Smooth muscle cell (in vitro differentiated cells): ENCODE measurements around the gene VIPR1. TPM values are rescaled to one million over a fixed set of nuclear protein-coding genes. Genes with fewer than 3 reads are reported as not detected.

Experiments used
- DNase-seq: peaks from one replicate; lab custom pipeline; 2025; ENCODE audit not compliant: unreplicated experiment; lab: John Stamatoyannopoulos, UW
- H2AFZ ChIP-seq: fragments of 200-600 bp; sonication (generic); 2 replicates; pipeline ENCODE4 v1.6.0; 2016; ENCODE audit warnings: antibody characterized with exemption, low read depth, mild to moderate bottlenecking
- H3F3A ChIP-seq: fragments of 200-600 bp; sonication (generic); 2 replicates; pipeline ENCODE4 v1.6.0; 2017; ENCODE audit warnings: antibody characterized with exemption, low read depth
- H3K27ac ChIP-seq: fragments of 200-600 bp; sonication (generic); 2 replicates; pipeline ENCODE4 v1.5.1; 2016; ENCODE audit warnings: low read depth, mild to moderate bottlenecking
- H3K27me3 ChIP-seq: fragments of 200-600 bp; sonication (generic); 2 replicates; pipeline ENCODE4 v1.6.1; 2016; ENCODE audit warnings: low read depth, mild to moderate bottlenecking
- H3K36me3 ChIP-seq: fragments of 200-600 bp; sonication (generic); 2 replicates; pipeline ENCODE4 v1.5.1; 2016; ENCODE audit warnings: low read depth
- H3K4me1 ChIP-seq: fragments of 200-600 bp; sonication (generic); 2 replicates; pipeline ENCODE4 v1.5.1; 2016; ENCODE audit warnings: low read depth
- H3K4me2 ChIP-seq: fragments of 200-600 bp; sonication (generic); 2 replicates; pipeline ENCODE4 v1.6.0; 2016; ENCODE audit warnings: mild to moderate bottlenecking
- H3K4me3 ChIP-seq: fragments of 200-600 bp; sonication (generic); 2 replicates; pipeline ENCODE4 v1.5.1; 2016; ENCODE audit warnings: mild to moderate bottlenecking
- H3K79me2 ChIP-seq: fragments of 200-600 bp; sonication (generic); 2 replicates; pipeline ENCODE4 v1.6.0; 2016; ENCODE audit warnings: low read depth, mild to moderate bottlenecking
- H3K9ac ChIP-seq: fragments of 200-600 bp; sonication (generic); 2 replicates; pipeline ENCODE4 v1.6.0; 2016; ENCODE audit warnings: low read depth
- H3K9me3 ChIP-seq: fragments of 200-600 bp; sonication (generic); replicated peaks from 2 replicates; pipeline ENCODE4 v1.5.1; 2016; ENCODE audit warnings: low read depth
- H4K20me1 ChIP-seq: fragments of 200-600 bp; sonication (generic); 2 replicates; pipeline ENCODE4 v1.6.0; 2016; ENCODE audit warnings: low read depth
- CTCF ChIP-seq: fragments of 200-600 bp; sonication (generic); IDR thresholded peaks from 2 replicates; pipeline ENCODE4 v1.5.1; 2017; ENCODE audit warnings: borderline replicate concordance, mild to moderate bottlenecking, antibody characterized with exemption; ENCODE audit not compliant: insufficient read depth, poor library complexity, severe bottlenecking
- WGBS: methylation state at CpG from one replicate; pipeline ENCODE4 v1.1.7; 2016; ENCODE audit warnings: low lambda C conversion rate; 5-methylcytosine and 5-hydroxymethylcytosine counted together
- polyA plus RNA-seq: library from polyadenylated mRNA; unstranded; fragments of >200 nt; fragmentation: Nextera tagmentation; extraction: Ambion mirVana; gene quantifications from 2 replicates; pipeline ENCODE4 v1.2.1, GENCODE V29; 2016
- total RNA-seq: library from RNA; depleted of rRNA; stranded (reverse); fragments of >200 nt; gene quantifications from 2 replicates; pipeline ENCODE4 v1.2.3, GENCODE V29; 2014

The VIPR1 gene
- total RNA-seq (0.22 and 1.3 TPM in 2 replicates), polyA plus RNA-seq (0.86 and 3.9 TPM in 2 replicates)

- H3K9ac ChIP-seq = no peak within 1 kb of the TSS
- no peaks in the 10 kb centered on the region for H3K36me3 ChIP-seq
- H3K4me3 ChIP-seq = peak within 1 kb of the TSS; percentile 58
- H3K27me3 ChIP-seq = peaks cover 52% of the 10 kb centered on the region
- no peaks in the 10 kb centered on the region for H4K20me1 ChIP-seq
- H3K27ac ChIP-seq = no peak within 1 kb of the TSS
- WGBS = 9% methylated on average over 39 of the region's 69 CpGs
- no peaks in the 10 kb centered on the region for H3K9me3 ChIP-seq
- H2AFZ ChIP-seq = peak within 1 kb of the TSS; percentile 82
- DNase-seq = no peak
- no peaks in the 10 kb centered on the region for H3K79me2 ChIP-seq
- H3K4me1 ChIP-seq = peaks cover 6% of the 10 kb centered on the region
- no peak for TF ChIP-seq CTCF
- H3K4me2 ChIP-seq = peak within 1 kb of the TSS; percentile 92
- H3F3A ChIP-seq = no peaks in the 10 kb centered on the region
These were observed at the start of gene VIPR1 for GRCh38 chr3:42502429-42503250. Gene VIPR1 (plus strand): TSS chr3:42502643. CDS start chr3:42502736, 93 bp downstream.

- no peak overlapping the region for H3K4me2 ChIP-seq
- H2AFZ ChIP-seq = no peak overlapping the region
- H3F3A ChIP-seq = no peaks in the 10 kb centered on the region
- H3K4me1 ChIP-seq = no peaks in the 10 kb centered on the region
- H3K36me3 ChIP-seq = no peaks in the 10 kb centered on the region
- H3K27me3 ChIP-seq = no peaks in the 10 kb centered on the region
- no peak overlapping the region for H3K4me3 ChIP-seq
- DNase-seq = no peak
- no peaks in the 10 kb centered on the region for H3K9me3 ChIP-seq
- H3K27ac ChIP-seq = no peak overlapping the region
- no peaks in the 10 kb centered on the region for H4K20me1 ChIP-seq
- TF ChIP-seq CTCF = no peak
- no peak overlapping the region for H3K9ac ChIP-seq
- no peaks in the 10 kb centered on the region for H3K79me2 ChIP-seq
These were observed 46.2 kb upstream of the VIPR1 start for GRCh38 chr3:42456211-42456610.

- Histone ChIP-seq H4K20me1 (no peaks in the 10 kb centered on the region), H2AFZ (no peak overlapping the region), H3K4me3 (no peak overlapping the region), H3K79me2 (no peaks in the 10 kb centered on the region), H3K9ac (no peak overlapping the region), H3K36me3 (no peaks in the 10 kb centered on the region), H3K4me1 (no peaks in the 10 kb centered on the region), H3K9me3 (no peaks in the 10 kb centered on the region), H3K27ac (no peak overlapping the region), H3F3A (no peaks in the 10 kb centered on the region), H3K27me3 (no peaks in the 10 kb centered on the region), H3K4me2 (no peak overlapping the region)
- DNase-seq = no peak
- TF ChIP-seq CTCF = no peak
These were observed 43.3 kb upstream of the VIPR1 start for GRCh38 chr3:42459151-42459550.

- Histone ChIP-seq H4K20me1 (no peaks in the 10 kb centered on the region), H3K4me1 (no peaks in the 10 kb centered on the region), H3K4me3 (no peak overlapping the region), H3K79me2 (no peaks in the 10 kb centered on the region), H3F3A (no peaks in the 10 kb centered on the region), H3K36me3 (no peaks in the 10 kb centered on the region), H3K4me2 (no peak overlapping the region), H3K27ac (no peak overlapping the region), H3K9me3 (no peaks in the 10 kb centered on the region), H3K27me3 (no peaks in the 10 kb centered on the region), H2AFZ (no peak overlapping the region), H3K9ac (no peak overlapping the region)
- no peak for DNase-seq
- 94% methylated on average over 2 of the region's 2 CpGs for WGBS
- no peak for TF ChIP-seq CTCF
These were observed 40.7 kb upstream of the VIPR1 start for GRCh38 chr3:42461762-42462161.
